Chondrocyte (in vitro differentiated cells): ENCODE results near the gene TRIM24. TPM values are rescaled to one million over a fixed set of nuclear protein-coding genes. Genes with fewer than 3 reads are reported as not detected.
A peak's percentile ranks its signal among the peaks of the same experiment; 100 is the strongest.
"Not testable (repeated sequence)": the region's sequence is repeated elsewhere in the genome, so short reads cannot be mapped to it uniquely, and the experiment has no call there.

Experiments used
- DNase-seq: peaks from one replicate; pipeline ENCODE4 v3.0.0; 2021; ENCODE audit warnings: mixed read lengths, low spot score
- H3K27ac Mint-ChIP-seq: one replicate; pipeline ENCODE4 v1.8.0; 2021; ENCODE audit warnings: mild to moderate bottlenecking, moderate library complexity, mixed read lengths; ENCODE audit not compliant: unreplicated experiment
- H3K27me3 Mint-ChIP-seq: 2 replicates; pipeline ENCODE4 v1.8.0; 2021; ENCODE audit warnings: low read depth, mixed read lengths
- H3K36me3 Mint-ChIP-seq: 2 replicates; pipeline ENCODE4 v1.8.0; 2021; ENCODE audit warnings: low read depth, mixed read lengths
- H3K4me1 Mint-ChIP-seq: 2 replicates; pipeline ENCODE4 v1.8.0; 2021; ENCODE audit warnings: low read depth, mild to moderate bottlenecking, mixed read lengths
- H3K4me3 Mint-ChIP-seq: one replicate; pipeline ENCODE4 v1.8.0; 2021; ENCODE audit warnings: mild to moderate bottlenecking, moderate library complexity, mixed read lengths; ENCODE audit not compliant: unreplicated experiment
- H3K9me3 Mint-ChIP-seq: 2 replicates; pipeline ENCODE4 v1.8.0; 2021; ENCODE audit warnings: low read depth, mixed read lengths
- CTCF ChIP-seq: fragments of 200-600 bp; sonication (generic); IDR thresholded peaks from 2 replicates; pipeline ENCODE4 v1.5.0; 2021; ENCODE audit warnings: antibody characterized with exemption, mild to moderate bottlenecking, moderate library complexity
- total RNA-seq: library from RNA; stranded (reverse); gene quantifications from 3 replicates; pipeline ENCODE4 v1.2.1, GENCODE V29; 2021

The TRIM24 gene
- total RNA-seq, 1 donor from 2014 or later = 31.6 TPM

- Mint-ChIP-seq H3K9me3 (no peaks in the 10 kb centered on the region), H3K27ac (peak overlapping the region; percentile 91), H3K36me3 (no peaks in the 10 kb centered on the region), H3K4me3 (peak overlapping the region; percentile 92), H3K27me3 (no peaks in the 10 kb centered on the region), H3K4me1 (peaks cover 43% of the 10 kb centered on the region)
- peak; percentile 47 for TF ChIP-seq CTCF
- DNase-seq = no peak
These were observed 869 bp downstream of the TRIM24 start for GRCh38 chr7:138460649-138461607.

GRCh38 chr7:138463291-138463618 is 3.2 kb downstream of the TRIM24 start:
- Mint-ChIP-seq H3K4me3 (peak overlapping the region; percentile 26), H3K4me1 (peaks cover 59% of the 10 kb centered on the region), H3K27ac (peak overlapping the region; percentile 45)
- not testable (repeated sequence) for H3K36me3 Mint-ChIP-seq, DNase-seq, H3K27me3 Mint-ChIP-seq, H3K9me3 Mint-ChIP-seq

GRCh38 chr7:138465046-138465445 is 5.0 kb downstream of the TRIM24 start:
- Mint-ChIP-seq H3K27ac (peak overlapping the region; percentile 85), H3K27me3 (no peaks in the 10 kb centered on the region), H3K9me3 (no peaks in the 10 kb centered on the region), H3K4me1 (peaks cover 67% of the 10 kb centered on the region), H3K36me3 (no peaks in the 10 kb centered on the region), H3K4me3 (peak overlapping the region; percentile 24)
- no peak for TF ChIP-seq CTCF
- DNase-seq = no peak

- not testable (repeated sequence) for H3K27me3 Mint-ChIP-seq, DNase-seq, H3K4me3 Mint-ChIP-seq, H3K9me3 Mint-ChIP-seq, H3K36me3 Mint-ChIP-seq
- Mint-ChIP-seq H3K4me1 (peaks cover 65% of the 10 kb centered on the region), H3K27ac (peak overlapping the region; percentile 88)
These were observed 6.2 kb downstream of the TRIM24 start for GRCh38 chr7:138466069-138466756.

- DNase-seq = no peak
- H3K27me3 Mint-ChIP-seq = no peaks in the 10 kb centered on the region
- no peaks in the 10 kb centered on the region for H3K9me3 Mint-ChIP-seq
- H3K4me3 Mint-ChIP-seq = no peak overlapping the region
- no peak overlapping the region for H3K27ac Mint-ChIP-seq
- TF ChIP-seq CTCF = no peak
- peaks cover 57% of the 10 kb centered on the region for H3K4me1 Mint-ChIP-seq
- H3K36me3 Mint-ChIP-seq = no peaks in the 10 kb centered on the region
These were observed 8.4 kb downstream of the TRIM24 start for GRCh38 chr7:138468244-138469123.
